HG03439 (cell line): ENCODE measurements around the gene NINJ2.
"Not testable (repeated sequence)": the region's sequence is repeated elsewhere in the genome, so short reads cannot be mapped to it uniquely, and the experiment has no call there.

Experiments
- ATAC-seq: cut with Tn5 transposase; IDR thresholded peaks from one replicate; pipeline ENCODE4 v1.9.1; 2021; ENCODE audit warnings: mild to moderate bottlenecking, moderate library complexity; ENCODE audit not compliant: unreplicated experiment

Gene NINJ2, protein sequence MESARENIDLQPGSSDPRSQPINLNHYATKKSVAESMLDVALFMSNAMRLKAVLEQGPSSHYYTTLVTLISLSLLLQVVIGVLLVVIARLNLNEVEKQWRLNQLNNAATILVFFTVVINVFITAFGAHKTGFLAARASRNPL

DNA sequence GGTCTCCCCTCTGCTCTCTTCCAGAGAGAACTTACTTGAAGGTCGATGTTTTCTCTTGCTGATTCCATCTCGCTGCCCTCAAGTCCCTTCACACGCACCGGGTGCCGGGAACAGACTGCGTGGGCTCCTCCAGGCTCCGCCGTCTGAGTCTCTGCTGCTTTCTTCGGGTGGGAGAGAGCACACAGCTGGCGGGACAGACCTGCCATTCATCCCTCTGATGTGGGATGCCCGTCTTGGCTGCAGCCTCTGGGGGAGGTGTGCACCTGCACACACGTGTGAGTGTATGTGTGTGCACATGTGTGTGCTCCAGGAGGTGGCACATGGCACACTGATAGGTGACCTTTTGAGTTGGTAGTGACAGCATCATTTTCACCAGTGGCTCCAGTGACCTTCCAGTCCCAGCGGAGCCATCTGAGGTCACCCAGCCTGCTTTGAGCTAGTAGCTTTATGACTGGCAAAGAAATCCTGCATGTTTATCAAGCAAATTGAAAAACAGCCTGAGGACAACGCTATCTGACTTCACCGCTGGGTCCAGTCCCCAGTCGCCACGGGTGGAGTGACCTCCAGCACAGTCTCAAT lies at the start of gene NINJ2:
Gene NINJ2 (minus strand): TSS at position 153 of the 579 bp plus-strand sequence. CDS start 85 bp downstream, at position 68.
- ATAC-seq = no peak

DNA sequence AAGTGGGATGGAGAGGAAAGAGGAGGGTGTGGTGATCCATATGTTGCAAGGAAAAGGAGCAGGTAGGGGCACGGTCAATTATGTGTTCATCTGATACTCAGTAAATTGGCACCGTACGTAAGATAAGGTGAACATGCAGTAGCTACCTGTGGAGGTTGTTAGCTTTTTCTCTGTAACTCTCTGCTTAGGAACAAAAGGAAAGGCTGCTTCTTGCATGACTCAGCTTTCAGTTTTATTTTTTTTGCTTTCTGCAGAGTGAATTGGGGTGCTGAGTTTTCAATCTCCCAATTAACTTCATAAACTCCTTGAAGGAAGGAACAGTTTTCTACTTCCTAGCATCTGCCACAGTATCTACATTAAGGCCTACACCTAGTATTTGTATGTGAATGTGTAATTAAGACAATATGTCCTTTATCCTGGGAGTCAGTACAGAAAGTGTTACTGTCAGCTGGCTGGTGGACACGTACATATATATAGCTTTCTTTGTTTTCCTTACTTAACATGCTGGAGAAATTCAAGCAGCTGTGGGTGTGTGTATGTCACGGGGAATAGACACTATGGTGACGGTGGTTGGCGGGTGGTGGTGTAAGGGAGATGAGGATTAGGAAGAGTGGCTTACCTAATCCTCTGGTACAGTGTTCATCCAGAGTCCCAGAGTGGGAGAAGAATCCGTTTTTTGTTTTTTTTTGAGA lies 49.1 kb upstream of the NINJ2 start:
- ATAC-seq = no peak

DNA sequence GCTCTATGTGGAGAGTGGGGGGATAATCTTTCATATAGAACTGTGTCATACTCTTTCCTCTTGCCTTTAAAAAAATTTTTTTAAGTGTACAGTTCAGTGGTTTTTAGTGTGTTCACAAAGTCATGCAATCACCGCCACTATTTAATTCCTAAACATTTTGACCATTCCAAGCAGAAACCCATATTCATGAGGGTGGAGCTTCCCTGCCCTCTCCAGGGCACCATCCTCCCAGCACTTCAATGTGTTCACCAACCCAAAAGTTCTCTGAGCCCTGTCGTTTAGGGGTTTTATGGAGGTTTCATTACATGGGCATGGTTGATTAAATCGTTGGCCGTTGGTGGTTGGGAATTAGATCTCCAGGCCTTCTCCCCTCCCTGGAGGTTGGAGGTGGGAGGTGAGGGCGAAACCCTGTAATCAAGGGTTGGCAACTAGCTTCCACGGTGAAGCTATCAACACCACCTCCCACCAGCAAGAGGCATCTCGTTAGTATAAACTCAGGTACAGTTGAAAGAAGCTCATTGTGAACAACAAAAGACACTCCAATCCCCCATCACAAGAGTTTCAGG lies 46.3 kb upstream of the NINJ2 start:
- ATAC-seq = no peak

DNA sequence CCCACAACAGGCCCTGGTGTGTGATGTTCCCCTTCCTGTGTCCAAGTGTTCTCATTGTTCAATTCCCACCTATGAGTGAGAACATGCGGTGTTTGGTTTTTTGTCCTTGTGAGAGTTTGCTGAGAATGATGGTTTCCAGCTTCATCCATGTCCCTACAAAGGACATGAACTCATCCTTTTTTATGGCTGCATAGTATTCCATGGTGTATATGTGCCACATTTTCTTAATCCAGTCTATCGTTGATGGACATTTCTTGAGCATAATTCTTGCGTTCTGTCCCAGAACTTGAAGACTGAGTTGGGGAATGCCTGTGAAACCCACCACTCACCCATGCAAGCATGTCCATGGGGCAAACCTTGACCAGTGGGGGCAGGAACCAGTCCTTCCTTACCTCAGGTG lies 44.8 kb upstream of the NINJ2 start:
- not testable (repeated sequence) for ATAC-seq

DNA sequence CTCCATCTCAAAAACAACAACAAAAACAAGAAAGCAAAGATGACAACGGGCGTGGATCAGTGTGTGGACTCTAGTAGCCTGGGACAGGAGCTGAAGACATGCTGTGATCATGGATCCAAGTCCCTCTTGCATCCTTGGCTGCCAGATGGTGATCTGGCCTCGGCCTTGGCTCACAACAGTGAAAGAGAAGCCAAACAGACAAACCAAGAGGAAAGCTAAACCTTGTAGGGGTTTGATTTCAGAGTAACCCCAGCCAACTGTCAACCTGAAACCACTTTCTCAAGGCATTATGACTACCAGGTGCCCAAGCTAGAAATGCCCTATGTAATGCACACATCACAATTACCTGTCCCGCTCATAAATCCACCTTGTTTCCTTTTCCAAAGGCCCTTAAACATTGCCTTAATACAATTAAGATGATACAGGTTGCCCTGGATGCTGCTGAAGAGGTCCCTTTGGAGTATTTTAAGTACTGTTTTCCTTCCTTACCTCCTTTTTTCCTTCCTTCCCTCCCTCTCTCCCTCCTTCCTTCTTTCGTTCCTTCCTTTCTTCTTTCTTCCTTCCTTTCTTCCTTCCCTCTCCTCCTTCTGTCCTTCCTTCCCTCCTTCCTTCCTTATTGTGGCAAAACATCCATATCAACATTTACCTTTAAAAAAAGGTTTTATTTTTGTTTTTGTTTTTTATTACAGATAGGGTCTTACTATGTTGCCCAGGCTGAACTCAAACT lies 41.4 kb upstream of the NINJ2 start:
- no peak for ATAC-seq

DNA sequence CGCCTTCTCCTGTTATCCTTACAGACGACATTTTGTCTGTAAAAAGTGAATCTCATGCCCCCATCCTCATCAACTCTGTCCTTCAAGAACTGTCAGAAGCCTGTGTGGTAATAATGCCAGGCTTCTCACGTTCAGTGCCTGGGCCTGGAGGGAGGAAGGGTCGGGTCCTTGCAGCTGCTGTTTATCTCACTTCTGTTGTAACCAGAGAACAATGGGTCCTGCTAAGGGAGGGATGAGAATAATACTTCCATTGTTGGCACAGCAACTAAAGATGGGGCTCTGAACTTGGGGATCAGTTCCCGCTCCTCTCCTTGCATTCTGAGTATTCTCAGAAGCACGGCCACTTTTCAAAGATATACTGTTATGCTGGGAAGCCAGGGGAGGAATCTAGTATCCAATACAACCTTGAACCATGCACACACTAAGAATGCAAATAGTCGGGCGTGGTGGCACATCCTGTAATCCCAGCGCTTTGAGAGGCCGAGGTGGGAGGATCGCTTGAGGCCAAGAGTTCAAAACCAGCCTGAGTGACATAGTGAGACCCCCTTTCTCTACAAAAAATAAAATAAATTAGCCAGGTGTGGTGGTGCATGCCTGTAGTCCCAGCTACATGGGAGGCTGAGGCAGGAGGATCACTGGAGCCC lies 38.8 kb upstream of the NINJ2 start:
- ATAC-seq = no peak

DNA sequence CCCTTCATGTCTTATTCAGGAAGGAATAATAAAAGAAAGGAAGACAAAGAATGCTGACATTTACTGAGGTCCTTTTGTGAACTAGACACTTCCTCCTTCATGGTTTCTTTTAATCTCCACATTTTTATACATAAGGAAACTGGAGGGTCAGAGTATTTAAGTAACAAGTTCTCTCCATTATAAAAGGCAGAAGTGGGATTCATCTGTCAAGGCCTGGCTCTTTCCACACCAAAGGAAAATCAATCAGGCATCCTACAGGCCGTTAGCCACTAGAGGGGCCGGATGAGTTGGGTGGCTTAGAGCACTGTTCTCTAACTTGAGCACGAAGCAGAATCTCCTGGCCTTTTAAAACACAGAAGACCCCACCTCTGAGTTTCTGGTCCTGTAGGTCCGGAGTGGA lies 36.8 kb upstream of the NINJ2 start:
- no peak for ATAC-seq

DNA sequence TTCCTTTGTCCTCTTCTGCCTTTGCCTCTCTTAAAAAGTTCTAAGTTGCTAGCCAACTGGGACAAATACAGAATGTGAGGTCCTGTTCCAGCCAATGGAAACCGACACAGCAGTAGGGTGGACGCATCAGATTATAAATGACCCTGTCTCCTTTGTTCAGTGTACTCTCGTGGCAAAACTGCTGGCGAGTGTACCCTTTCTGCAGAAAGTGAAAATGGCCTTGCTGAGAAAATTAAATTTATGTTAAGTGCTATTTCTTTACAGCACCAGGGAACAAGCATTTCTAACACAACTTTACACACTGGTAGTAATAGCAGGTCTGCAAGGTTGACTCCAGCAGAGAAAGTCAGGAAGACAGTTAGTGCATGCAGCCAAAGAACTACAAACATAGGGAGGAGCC lies 35.0 kb upstream of the NINJ2 start:
- not testable (repeated sequence) for ATAC-seq

DNA sequence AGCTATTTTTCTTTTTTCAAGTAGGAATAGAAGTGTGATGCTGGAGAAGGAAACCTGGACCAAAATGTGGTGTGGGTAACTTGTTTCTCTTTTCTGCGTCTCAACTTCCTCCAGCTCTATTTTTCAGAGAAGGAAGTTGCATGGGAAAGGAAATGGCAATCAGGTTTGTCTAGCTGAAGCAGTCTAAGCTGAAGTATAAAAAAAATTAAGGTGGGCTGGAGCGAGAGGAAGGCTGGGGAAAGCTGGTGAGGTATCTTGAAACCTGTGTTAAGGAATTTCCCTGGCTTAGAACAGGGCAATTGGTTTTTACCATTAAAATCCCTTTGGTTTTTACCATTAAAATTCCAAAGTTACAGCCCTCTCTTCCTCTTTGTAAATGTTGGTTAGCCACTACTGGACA lies 34.2 kb upstream of the NINJ2 start:
- no peak for ATAC-seq

DNA sequence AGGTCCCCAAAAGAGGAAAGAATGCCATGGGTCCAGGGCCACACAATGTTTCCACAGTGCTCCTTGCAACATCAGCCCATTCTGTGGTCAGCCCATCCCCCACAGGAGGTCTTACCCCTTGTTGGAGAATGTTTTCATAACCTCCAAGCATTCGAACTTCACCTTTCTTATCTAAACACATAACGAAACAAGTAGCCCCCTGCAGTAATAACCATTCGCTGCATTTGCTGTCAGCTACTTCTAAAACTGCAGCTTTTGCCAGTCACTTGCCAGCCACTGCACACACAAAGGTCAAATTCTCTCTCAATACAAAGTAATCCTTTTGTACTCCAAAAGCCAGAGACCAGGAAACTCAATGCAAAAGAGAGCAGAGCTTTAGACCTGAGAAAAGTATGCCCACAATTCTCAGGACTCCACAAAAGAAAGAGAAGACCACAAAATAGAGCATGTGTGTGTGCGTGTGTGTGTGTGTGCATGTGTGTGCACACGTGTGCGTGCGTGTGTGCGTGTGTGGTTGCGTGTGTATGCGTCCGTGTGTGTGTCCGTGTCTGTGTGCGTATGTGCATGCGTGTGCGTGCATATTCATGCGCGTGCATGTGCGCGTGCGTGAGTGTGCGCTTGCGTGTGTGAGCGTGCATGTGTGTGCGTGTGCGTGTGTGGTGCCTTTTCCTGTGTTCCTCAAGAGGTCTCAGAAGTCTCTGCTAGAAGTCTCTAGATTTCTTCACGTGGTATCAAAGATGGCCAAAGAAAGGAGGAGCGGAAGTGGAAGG lies 31.7 kb upstream of the NINJ2 start:
- no peak for ATAC-seq

DNA sequence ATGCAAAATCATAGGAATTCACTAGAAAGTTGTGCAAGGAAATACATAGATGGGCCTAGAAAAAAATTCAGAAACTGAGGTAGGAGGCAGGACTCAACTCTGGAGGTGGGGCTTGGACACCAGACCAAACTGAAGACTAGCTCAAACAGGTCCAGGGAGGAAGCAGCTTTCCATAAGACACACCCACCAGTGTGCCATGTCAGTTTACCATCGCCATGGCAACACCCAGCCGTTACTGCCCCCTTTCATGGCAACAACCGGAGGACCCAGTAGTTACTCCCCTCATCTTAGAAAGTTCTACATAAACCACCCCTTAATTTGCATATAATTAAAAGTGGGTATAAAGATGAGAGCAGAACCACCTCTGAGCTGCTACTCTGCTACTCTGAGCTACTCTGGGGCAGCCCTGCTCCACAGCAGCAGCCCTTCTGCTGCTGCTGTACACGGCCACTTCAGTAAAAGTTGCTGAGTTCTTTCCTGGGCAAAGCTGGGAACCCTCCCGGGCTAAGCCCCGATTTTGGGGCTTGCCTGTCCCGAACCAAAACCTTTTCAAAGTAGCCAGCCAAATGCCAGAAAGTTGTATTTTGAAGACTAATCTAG lies 30.8 kb upstream of the NINJ2 start:
- no peak for ATAC-seq

DNA sequence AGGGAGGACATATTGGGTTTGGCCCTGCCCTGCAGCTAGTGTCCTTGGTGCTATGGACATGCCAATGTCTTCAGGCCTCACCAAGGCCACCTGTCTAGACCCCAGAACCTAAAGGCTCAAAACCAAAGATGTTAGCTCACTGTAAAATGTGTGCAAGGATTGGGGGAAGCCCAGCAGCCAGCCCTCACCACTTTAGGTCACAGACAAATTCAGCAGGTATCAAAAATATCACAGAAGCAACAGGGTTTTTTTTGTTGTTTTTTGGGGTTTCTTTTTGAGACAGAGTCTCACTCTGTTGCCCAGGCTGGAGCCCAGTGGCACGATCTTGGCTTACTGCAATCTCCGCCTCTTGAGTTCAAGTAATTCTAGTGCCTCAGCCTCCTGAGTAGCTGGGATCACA lies 29.0 kb upstream of the NINJ2 start:
- no peak for ATAC-seq

DNA sequence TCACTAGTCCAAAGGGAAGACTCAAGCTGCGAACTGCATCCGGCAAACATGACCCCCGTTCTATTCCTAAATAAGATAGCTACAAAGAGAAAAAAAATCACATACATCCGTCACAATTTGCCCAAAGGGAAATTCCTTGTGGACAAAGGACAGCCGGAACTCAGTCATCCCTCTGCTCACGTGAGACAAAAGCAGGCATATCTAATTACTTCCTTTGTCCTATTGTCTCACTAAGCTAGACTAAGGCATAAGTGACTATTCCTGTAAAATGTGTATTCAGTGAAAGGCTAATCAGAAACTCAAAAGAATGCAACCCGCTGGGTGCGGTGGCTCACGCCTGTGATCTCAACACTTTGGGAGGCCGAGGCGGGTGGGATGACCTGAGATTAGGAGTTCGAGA lies 27.2 kb upstream of the NINJ2 start:
- no peak for ATAC-seq

DNA sequence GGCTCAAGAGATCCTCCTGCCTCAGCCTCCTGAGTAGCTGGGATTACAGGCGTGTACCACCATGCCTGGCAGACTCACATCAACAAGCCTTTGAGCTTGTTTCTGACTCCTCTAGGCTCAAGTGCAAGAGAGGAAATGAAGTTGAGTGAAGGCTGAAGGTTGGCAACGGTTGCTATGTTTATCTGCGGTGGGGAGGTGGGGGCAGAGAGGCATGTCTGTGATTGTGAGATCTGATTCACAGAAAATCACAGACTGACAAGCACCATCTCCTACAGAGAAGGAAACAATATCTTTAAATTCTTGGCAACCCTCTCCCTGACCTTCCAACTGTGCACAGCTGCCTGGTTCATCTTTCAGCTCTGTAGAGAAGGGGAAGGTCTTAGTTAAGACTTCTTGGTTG lies 22.1 kb upstream of the NINJ2 start:
- peak; percentile 69 for ATAC-seq

DNA sequence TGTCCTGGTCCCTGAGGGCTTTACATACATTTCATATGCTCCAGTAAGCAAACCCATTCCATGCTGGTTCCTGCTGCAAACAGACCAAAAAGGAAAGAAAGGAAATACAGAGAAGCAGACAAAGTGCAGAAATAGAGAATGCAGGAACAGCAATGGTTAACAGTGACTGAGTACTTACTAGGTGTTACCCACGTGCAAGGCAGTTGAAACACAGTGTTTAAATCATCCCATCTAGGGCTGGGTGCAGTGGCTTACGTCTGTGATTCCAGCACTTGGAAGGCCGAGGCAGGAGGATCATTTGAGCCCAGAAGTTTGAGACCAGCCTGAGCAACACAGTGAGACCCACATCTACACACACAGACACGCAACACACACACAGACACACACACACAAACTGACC lies 21.2 kb upstream of the NINJ2 start:
- ATAC-seq = no peak

DNA sequence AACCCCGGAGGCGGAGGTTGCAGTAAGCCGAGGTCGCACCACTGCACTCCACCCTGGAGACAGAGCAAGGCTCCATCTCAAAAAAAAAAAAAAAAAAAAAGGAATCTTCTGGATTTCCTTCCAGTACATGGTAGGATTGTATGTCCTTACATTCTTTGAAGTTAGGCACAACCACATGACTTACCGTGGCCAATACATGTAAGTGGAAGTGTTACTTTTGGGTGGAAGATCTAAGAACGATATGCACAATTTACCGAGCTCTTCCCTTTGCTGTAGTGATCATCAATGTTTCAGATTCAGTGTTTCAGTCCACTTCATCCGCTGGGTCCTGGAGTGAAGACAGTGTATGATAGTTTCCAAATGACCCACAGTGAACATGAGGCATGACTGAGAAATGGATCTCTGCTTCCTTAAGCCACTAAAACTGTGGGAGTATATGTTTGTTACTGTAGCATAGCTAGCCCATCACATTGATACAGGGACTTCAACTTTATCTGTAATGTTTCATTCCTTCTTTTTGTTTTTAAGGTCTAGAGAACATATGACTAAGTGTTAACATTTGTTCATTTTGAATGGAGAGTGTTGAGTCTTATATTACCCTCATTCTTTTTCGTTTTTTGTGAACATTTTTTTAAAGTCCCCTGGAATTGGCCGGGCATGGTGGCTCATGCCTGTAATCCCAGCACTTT lies 18.5 kb upstream of the NINJ2 start:
- ATAC-seq = no peak

DNA sequence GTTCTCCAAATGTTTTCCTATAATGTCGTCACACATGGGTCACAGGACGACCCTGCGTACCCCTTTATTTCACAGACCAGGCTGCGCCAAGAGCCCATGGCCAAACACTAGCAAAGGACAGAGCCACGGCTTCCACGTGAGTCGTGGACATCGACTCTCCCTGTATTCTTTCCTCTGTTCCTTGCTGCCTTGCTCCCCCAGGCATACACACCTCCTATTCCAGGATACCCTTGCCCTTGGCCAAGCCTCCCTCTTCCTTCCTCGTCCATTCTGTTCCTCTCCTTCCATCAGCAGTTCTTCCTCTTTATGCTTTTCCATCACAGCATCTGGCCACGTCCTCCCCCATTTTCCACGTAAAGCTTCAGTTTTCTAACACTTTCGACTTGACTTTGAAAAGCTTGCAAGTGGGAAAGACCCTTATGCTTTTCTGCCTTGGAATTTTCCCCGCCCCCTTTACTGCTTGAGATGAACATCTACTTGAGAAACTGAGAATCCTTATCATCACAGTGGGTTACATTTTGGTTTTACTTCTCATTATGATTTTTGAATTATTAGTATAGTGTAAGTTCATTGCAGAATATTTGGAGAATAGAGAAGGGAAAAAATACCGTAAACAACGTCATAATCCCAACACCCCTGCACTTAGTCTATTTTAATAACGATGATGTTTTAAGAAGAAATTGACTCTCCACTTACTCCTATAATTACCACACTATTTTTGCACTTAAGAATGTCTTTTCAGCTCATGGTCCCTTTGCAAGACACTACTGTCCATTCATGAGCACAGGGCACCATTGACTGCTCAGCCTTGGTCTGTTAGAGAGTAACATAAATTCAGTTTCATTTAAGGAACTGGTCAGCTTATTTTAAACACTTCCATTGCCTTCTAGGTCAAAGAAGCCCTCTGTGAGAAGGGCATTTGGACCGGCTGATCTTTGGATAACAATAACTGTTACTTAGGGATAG lies 15.8 kb upstream of the NINJ2 start:
- ATAC-seq = no peak

DNA sequence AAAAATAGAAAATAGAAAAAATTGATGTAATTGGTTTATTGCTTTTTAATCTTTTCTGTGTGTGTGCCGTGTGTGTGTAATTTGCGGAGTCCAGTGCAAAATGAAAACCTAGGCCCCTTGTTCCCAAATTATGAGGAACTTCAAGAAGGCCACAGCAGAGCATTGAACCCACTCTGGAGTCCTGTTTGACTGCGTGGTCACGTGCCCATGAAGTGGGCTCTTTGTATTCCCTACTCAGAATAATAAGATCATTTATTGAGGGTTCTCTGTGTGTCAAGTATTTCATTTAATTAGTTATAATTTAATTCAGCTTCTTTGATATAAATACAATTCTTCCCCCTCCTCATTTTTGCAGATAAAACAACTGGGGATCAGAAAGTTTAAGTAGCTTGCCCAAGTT lies 12.3 kb upstream of the NINJ2 start:
- ATAC-seq = no peak
